GM19467 (cell line): ENCODE results near the gene CHI3L1.

Source experiments
- ATAC-seq: cut with Tn5 transposase; IDR thresholded peaks from one replicate; pipeline ENCODE4 v1.9.1; 2021; ENCODE audit warnings: mild to moderate bottlenecking, moderate library complexity; ENCODE audit not compliant: unreplicated experiment

CHI3L1 gene

DNA sequence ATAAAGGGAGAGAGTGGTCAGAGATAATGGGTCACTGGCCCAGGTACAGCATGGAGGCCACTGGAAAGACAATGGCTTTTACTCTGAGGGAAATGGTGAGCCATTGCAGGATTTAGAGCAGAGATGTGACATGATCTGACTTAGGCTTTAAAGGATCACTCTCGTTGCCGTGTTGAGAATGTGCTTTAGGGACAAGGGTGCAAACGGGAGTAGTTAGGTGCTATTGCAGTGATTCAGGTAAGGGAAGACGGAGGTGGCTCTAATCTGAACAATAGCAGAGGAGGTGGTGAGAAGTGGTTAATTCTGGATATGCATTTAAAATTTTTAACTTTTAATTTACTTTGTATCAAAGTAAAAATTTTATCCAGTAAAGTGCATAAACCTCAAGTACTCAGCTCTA is 49.2 kb downstream of the CHI3L1 start:
- ATAC-seq: no peak

DNA sequence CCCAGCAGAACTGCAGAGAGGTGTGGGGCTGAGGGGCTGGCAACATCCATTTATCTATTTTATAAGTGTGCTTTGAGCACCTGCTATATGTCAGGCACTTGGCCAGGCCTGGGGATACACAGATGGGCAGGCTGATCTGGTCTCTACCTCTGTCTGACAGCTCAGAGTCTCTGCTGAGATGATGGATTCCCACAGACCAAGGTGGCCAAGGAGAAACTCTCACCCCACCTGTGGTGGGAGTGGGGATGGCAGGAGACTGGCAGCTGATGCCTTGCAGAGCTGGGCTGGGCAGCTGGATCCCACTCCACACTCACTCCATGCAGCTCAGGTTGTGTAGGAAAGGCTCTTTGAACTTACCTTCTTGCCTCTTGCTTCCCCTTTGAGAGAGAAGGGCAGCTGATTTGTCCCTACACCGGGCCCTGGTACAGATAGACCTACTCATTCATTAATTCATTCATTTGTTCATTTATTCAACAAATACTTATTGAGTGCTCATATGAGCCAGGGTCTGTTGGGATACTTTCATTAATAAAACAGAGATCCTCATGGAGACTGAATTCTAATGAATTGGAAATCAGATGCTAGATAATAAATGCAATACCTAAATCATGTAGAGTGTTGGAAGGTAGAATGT is 50.0 kb downstream of the CHI3L1 start:
- no peak for ATAC-seq

DNA sequence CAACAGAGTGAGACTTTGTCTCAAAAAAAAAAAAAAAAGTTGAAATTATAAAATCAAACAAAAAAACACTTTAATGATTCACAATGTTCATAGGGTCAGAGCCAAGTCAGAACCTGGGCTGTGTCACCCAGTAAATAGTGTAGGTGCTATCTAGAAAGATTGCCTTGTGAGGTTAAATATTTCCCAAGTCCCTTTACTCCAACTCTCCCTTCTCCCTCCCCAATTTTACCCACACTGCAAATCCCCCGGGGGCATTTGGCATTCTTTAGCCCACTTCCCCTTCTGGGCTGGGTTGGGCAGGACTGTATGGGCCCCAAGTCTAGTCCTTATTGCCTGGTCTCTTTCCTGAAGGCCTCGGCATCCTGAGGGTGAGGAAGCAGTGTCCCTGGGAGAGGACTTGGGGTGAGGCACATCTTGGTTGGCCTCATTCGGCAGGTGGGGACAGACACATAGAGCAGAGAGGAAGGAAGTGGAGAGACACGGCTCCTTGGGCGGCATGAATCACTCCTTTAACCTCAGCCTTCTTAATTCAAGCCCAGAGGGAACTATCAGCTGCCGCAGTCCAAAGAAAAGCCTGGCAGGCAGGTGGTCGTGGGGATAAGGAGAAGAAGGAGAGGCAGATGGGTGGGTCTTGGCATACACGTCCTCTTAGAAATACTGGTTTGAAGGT is 50.7 kb downstream of the CHI3L1 start:
- ATAC-seq: no peak

DNA sequence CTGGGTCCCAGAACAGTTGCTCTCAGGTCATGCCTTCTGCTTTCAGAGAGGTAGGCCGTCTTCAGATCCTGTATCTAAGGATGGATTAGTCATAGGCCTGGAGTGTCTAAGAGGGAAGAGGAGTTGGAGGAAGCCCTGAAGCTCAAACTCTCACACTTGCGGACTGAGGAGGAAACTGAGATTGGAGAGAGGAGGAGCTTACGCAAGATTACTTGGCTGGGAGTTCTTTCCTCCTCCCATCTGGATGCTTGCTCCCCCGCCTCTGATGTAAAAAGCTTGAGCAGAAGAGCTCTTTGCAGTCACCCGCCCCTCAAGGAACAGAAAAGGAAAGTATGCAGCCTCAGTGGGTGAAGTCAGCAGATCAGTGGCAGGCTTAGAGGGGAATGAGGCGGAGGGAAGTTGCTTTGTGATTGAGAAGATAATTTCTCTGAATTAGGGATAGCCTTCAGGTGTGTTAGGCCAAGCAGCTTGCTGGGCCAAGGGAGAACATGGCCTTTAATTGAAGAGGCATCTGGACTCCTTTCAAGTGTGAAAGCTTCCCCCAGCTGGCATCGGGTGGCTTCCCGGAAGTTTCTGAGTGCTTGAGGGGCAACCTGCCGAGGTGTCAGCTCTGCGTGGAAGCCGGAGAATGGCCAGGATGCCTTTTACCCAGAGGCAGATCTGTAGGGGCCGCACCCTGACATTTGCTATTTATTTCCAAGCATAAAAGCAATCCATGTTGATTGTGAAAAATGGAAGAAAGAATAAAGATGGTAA is 52.4 kb downstream of the CHI3L1 start:
- ATAC-seq: no peak

DNA sequence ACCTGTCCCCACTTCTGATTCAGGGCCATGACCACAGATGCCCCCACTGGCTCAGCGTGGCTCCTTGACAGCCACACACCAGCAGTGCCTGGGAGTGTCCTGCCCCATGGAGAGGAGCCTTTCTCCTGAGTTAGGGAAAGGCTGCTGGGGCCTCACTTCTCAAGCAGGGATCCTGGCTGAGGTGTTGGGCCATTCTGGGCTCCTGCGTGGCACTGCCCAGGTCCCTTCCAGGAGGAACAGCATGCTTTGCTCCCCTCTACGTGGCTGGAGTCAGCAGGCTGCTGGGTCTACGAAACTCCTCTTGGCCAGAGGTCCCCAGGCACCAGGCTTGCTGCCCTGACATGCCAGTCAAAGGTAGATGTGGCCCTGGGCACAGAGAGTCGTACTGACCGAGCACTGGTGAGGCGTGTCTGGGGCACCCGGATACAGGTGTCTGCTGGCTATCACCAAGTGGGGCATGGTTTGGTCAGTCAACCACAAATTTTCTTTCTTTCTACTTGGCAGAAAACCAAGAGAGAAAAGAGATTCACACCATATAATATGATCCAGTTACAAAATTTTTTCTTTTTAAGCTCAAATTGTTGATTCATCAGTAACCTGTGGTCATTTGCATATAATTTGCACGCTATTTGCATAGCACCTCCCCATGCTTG is 54.8 kb downstream of the CHI3L1 start:
- no peak for ATAC-seq

DNA sequence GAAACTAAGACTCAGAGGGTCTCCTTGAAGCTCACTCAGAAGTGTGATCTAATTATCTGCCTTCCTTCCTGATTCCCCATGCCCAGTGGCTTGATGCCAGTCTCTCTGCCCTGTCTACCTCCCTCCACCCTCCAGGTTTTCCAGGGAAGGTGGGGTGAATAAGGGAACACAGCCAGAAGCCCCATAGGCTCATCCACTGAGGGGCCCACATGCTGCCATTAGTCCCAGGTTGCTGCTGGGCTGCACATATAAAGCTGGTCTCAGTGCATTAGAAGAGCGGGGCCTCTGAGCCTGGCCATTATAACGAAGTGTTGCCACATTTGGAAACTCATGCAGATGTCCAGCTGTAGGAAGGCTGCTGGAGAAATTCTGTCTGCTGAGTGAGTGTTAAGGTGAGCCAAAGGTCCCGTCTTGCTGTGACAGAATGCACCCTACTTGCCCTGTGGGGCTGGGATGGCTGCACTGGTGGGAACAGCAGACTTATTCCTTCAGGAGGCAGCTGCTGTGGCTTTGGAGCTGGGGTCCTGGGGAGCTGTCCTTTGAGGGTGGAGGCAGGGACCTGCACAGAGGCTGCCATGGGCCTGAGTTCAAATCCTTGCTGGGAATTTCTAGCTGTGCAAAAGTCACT is 56.0 kb downstream of the CHI3L1 start:
- ATAC-seq: no peak

DNA sequence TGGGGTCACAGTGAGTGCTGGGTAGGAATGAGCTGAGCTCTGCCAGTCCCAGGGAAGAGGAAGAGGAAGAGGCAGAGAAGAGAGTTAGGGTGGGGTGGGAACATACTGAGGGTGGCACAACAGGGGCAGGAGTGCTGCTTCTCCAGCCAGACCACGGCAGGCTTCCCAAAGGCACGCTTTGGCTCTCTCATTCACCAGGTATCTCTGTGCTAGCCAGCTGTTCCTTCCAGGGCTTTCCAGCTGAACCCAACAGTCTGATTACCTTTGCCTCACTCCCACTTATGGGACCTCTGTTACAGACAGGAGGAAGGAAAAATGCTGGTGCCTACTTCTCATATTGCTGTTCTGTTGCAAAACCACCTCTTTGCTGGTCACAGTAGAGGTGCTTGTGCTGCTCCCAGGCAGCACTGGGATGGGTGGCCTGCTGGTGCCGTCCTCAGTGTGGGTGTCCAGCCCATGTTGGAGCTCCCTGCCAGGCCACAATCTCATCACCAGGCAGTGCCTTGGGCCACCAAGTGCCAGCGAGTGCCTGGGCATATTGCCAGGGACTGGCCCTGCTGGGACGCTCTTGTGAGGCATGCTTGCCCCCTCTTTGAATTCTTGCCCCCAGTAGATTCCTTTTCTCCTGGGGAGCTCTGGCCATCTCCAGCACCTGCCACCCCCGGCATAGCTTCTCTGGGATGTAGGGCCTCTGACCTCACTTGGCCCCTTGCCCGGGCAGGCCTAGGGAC is 56.8 kb downstream of the CHI3L1 start:
- no peak for ATAC-seq
